MM.1S (cell line): ENCODE measurements around the gene TRMT13.

Source experiments
- DNase-seq: peaks from one replicate; pipeline ENCODE4 v3.0.0-alpha.2; 2015
- H2AFZ ChIP-seq: fragments of 300-600 bp; sonication (generic); 2 replicates; pipeline ENCODE4 v1.6.0; 2016; ENCODE audit warnings: antibody characterized with exemption, low read length
- H3F3A ChIP-seq: fragments of 300-600 bp; sonication (generic); 2 replicates; pipeline ENCODE4 v1.6.1; 2016; ENCODE audit warnings: mild to moderate bottlenecking, antibody characterized with exemption, low read length, moderate library complexity, mixed read lengths; ENCODE audit not compliant: insufficient read depth
- H3K27ac ChIP-seq: fragments of 300-600 bp; sonication (generic); 2 replicates; pipeline ENCODE4 v1.5.1; 2016; ENCODE audit warnings: mild to moderate bottlenecking, low read length
- H3K27me3 ChIP-seq: fragments of 300-600 bp; sonication (generic); replicated peaks from 2 replicates; pipeline ENCODE4 v1.6.0; 2016; ENCODE audit warnings: low read length; ENCODE audit not compliant: insufficient read depth
- H3K36me3 ChIP-seq: fragments of 300-600 bp; sonication (generic); replicated peaks from 2 replicates; pipeline ENCODE4 v1.6.1; 2016; ENCODE audit warnings: mild to moderate bottlenecking, low read length, mixed read lengths; ENCODE audit not compliant: insufficient read depth
- H3K4me1 ChIP-seq: fragments of 300-600 bp; sonication (generic); 2 replicates; pipeline ENCODE4 v1.6.1; 2016; ENCODE audit warnings: low read length, mixed read lengths
- H3K4me2 ChIP-seq: fragments of 300-600 bp; sonication (generic); 2 replicates; pipeline ENCODE4 v1.6.0; 2016; ENCODE audit warnings: low read depth, low read length
- H3K4me3 ChIP-seq: fragments of 300-600 bp; sonication (generic); 2 replicates; pipeline ENCODE4 v1.5.1; 2016; ENCODE audit warnings: low read length, mixed read lengths
- H3K79me2 ChIP-seq: fragments of 300-600 bp; sonication (generic); 2 replicates; pipeline ENCODE4 v1.6.1; 2016; ENCODE audit warnings: mixed run types, low read length, mixed read lengths
- H3K9ac ChIP-seq: fragments of 300-600 bp; sonication (generic); 2 replicates; pipeline ENCODE4 v1.6.1; 2016; ENCODE audit warnings: low read length, mixed read lengths
- H3K9me2 ChIP-seq: fragments of 300-600 bp; sonication (generic); replicated peaks from 2 replicates; pipeline ENCODE4 v1.6.1; 2016; ENCODE audit warnings: mild to moderate bottlenecking, low read length, mixed read lengths; ENCODE audit not compliant: insufficient read depth
- H3K9me3 ChIP-seq: fragments of 300-600 bp; sonication (generic); replicated peaks from 2 replicates; pipeline ENCODE4 v1.6.1; 2016; ENCODE audit warnings: mild to moderate bottlenecking, low read length, mixed read lengths; ENCODE audit not compliant: insufficient read depth
- H4K20me1 ChIP-seq: fragments of 300-600 bp; sonication (generic); 2 replicates; pipeline ENCODE4 v1.6.1; 2016; ENCODE audit warnings: mild to moderate bottlenecking, low read length, moderate library complexity, mixed read lengths; ENCODE audit not compliant: insufficient read depth
- EZH2 ChIP-seq: fragments of 300-600 bp; sonication (generic); optimal IDR thresholded peaks from 2 replicates; pipeline ENCODE3; 2017; ENCODE audit warnings: low read depth, mild to moderate bottlenecking, antibody characterized with exemption, low read length, mixed read lengths
- EZH2phosphoT487 ChIP-seq: fragments of 300-600 bp; sonication (generic); IDR thresholded peaks from 2 replicates; pipeline ENCODE4 v1.6.1; 2018; ENCODE audit warnings: antibody characterized with exemption, low read length
- TF ChIP-seq, protein P1 (sequence below): fragments of 300-600 bp; sonication (generic); IDR thresholded peaks from 2 replicates; pipeline ENCODE4 v1.5.1; 2016; ENCODE audit warnings: antibody characterized with exemption, low read length, mixed read lengths

The TRMT13 gene, protein sequence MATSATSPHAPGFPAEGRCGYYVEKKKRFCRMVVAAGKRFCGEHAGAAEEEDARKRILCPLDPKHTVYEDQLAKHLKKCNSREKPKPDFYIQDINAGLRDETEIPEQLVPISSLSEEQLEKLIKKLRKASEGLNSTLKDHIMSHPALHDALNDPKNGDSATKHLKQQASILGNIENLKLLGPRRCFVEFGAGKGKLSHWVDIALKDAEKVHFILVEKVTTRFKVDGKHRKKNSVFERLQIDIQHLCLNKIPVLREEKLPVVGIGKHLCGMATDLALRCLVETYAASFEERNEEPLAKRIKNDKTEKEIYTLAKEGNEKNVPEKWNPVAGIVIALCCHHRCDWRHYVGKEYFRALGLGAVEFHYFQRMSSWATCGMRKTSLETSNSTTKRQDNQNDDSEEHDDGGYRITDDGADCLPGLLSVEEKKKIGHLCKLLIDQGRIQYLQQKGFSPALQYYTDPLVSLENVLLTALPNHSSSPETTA

DNA sequence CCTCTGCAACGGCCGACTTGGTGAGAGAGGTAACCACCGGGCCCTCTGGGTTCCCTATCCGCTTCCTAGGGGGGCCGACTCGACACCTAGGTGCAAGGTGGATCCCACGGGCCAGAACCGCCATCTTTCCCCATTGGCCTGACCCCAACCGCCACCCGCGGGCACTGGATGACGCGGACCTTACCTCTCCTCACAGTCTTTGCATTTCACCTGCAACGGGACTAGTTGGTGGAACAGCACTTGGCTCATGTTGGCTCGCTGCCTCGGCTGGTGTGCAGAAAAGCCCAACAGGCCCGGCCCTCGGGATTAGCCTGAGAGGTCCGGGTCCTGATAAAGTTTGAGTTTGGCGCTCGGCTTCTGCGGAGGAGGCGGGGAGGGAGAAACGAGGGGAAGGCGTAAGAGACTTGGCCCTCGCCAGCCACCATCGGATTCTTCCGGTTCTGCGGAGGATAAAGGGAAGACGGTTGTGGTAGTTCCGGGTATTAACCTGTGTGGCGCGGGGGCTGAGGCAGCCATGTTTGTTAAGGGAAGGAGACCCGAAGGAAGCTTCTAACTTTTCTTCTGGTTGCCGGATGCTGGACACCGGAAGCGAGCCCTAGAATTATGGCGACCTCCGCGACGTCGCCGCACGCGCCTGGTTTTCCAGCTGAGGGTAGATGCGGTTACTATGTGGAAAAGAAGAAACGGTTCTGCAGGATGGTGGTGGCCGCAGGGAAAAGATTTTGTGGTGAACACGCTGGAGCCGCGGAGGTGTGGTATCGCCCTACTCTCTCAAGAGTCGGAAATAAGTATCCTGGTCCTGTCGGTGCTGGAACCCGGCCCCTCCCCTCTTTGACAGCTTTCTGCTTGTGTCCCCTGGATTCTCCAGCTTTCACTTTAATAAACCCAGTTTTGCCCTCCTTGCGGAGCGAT is at the start of gene TRMT13, which contains the start of gene SASS6:
TSS of gene TRMT13 (plus strand) at position 598 of the 912 bp plus-strand sequence. CDS start at position 604, 6 bp downstream.
TSS of gene SASS6 (minus strand) at position 365 of the 912 bp plus-strand sequence. CDS start at position 249, 116 bp downstream.
- Histone ChIP-seq H3K4me3 (peak within 1 kb of the TSS; percentile 79), H4K20me1 (no peaks in the 10 kb centered on the region), H2AFZ (peak within 1 kb of the TSS; percentile 77), H3K4me2 (peak within 1 kb of the TSS; percentile 65; the same call in 1 of the 2 replicates), H3K27ac (peak within 1 kb of the TSS; percentile 43; the same call in 1 of the 2 replicates), H3K27me3 (no peaks in the 10 kb centered on the region), H3F3A (no peaks in the 10 kb centered on the region), H3K36me3 (no peaks in the 10 kb centered on the region), H3K79me2 (peaks cover 57% of the 10 kb centered on the region), H3K4me1 (0 out of 2 replicates have a peak, but pooled peaks cover 3% of the 10 kb centered on the region), H3K9ac (peak within 1 kb of the TSS; percentile 59), H3K9me3 (no peaks in the 10 kb centered on the region), H3K9me2 (no peaks in the 10 kb centered on the region)
- TF ChIP-seq, protein P1, sequence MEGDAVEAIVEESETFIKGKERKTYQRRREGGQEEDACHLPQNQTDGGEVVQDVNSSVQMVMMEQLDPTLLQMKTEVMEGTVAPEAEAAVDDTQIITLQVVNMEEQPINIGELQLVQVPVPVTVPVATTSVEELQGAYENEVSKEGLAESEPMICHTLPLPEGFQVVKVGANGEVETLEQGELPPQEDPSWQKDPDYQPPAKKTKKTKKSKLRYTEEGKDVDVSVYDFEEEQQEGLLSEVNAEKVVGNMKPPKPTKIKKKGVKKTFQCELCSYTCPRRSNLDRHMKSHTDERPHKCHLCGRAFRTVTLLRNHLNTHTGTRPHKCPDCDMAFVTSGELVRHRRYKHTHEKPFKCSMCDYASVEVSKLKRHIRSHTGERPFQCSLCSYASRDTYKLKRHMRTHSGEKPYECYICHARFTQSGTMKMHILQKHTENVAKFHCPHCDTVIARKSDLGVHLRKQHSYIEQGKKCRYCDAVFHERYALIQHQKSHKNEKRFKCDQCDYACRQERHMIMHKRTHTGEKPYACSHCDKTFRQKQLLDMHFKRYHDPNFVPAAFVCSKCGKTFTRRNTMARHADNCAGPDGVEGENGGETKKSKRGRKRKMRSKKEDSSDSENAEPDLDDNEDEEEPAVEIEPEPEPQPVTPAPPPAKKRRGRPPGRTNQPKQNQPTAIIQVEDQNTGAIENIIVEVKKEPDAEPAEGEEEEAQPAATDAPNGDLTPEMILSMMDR = no peak
- no peak for TF ChIP-seq EZH2
- no peak for TF ChIP-seq EZH2phosphoT487
- peak; percentile 87 for DNase-seq

DNA sequence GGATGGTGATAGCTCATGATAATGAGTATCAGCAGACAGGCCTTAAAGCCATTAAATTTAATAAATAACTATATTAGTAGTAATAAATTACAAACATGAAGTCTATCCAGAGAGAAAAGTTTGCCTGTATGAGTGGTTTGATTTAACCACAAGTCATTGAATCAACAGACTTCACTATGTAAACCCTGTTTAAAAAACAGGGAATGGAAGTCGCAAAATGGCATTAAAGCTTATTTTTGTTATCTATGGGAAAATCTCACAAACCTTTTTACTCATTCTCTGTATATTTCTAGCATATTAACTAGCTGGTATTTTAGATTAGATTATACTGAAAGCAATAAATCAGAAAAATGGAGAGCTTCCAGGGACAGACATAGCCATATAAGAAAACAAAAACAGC is 45.6 kb upstream of the TRMT13 start:
- TF ChIP-seq EZH2phosphoT487 = no peak
- TF ChIP-seq EZH2 = no peak
- TF ChIP-seq, protein P1 = no peak
- Histone ChIP-seq H3K4me3 (no peak overlapping the region), H3K9me3 (no peaks in the 10 kb centered on the region), H3K79me2 (no peaks in the 10 kb centered on the region), H2AFZ (no peak overlapping the region), H3K9me2 (no peaks in the 10 kb centered on the region), H3K27ac (no peak overlapping the region), H3K4me2 (no peak overlapping the region), H3F3A (no peaks in the 10 kb centered on the region), H4K20me1 (no peaks in the 10 kb centered on the region), H3K36me3 (no peaks in the 10 kb centered on the region; the same call in 1 of the 2 replicates), H3K9ac (no peak overlapping the region), H3K4me1 (no peaks in the 10 kb centered on the region), H3K27me3 (no peaks in the 10 kb centered on the region)
- DNase-seq = no peak

DNA sequence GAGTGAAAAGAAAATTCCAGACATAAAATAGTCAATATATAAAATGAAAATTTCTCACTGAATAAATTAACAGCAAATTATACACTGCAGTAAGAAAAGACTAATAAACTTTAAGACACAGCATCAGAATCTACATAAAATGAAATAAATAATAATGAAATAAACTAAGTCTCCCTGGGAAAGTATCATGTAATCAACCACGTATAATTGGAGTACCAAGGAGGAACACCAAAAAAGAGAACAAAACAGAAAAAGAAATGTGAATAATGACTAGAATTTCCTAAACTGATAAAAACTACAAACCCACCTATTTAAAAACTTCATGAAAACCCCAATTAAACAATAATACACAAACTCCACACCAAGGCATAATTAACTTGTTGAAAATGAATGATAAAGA is 43.9 kb upstream of the TRMT13 start:
- Histone ChIP-seq H3K79me2 (no peaks in the 10 kb centered on the region), H3F3A (no peaks in the 10 kb centered on the region), H3K9me3 (no peaks in the 10 kb centered on the region), H3K27me3 (no peaks in the 10 kb centered on the region), H3K4me3 (no peak overlapping the region), H3K36me3 (no peaks in the 10 kb centered on the region; the same call in 1 of the 2 replicates), H2AFZ (no peak overlapping the region), H3K9me2 (no peaks in the 10 kb centered on the region), H3K4me1 (no peaks in the 10 kb centered on the region), H3K4me2 (no peak overlapping the region), H3K9ac (no peak overlapping the region), H4K20me1 (no peaks in the 10 kb centered on the region), H3K27ac (no peak overlapping the region)
- TF ChIP-seq, protein P1 = no peak
- TF ChIP-seq EZH2phosphoT487 (no peak), EZH2 (no peak)
- no peak for DNase-seq
